HG02938 (cell line): Measurements from ENCODE around the gene CAP2.
"Not testable (repeated sequence)": the region's sequence is repeated elsewhere in the genome, so short reads cannot be mapped to it uniquely, and the experiment has no call there.

Experiments used
- ATAC-seq: cut with Tn5 transposase; IDR thresholded peaks from one replicate; pipeline ENCODE4 v1.9.1; 2021; ENCODE audit warnings: mild to moderate bottlenecking, moderate library complexity; ENCODE audit not compliant: unreplicated experiment

CAP2 gene

GRCh38 chr6:17574866-17575560 lies 181.6 kb downstream of the CAP2 start:
- no peak for ATAC-seq

GRCh38 chr6:17577059-17577458 lies 183.7 kb downstream of the CAP2 start:
- no peak for ATAC-seq

GRCh38 chr6:17580518-17581048 lies 187.2 kb downstream of the CAP2 start:
- no peak for ATAC-seq

GRCh38 chr6:17581282-17581681 lies 187.9 kb downstream of the CAP2 start:
- ATAC-seq: not testable (repeated sequence)

GRCh38 chr6:17583811-17584210 lies 190.4 kb downstream of the CAP2 start:
- ATAC-seq: no peak

GRCh38 chr6:17584241-17584803 lies 190.9 kb downstream of the CAP2 start:
- no peak for ATAC-seq

GRCh38 chr6:17585766-17586490 lies 192.5 kb downstream of the CAP2 start:
- no peak for ATAC-seq

GRCh38 chr6:17586623-17587022 lies 193.2 kb downstream of the CAP2 start:
- not testable (repeated sequence) for ATAC-seq

- no peak for ATAC-seq
Observed at GRCh38 chr6:17588011-17588410, 194.6 kb downstream of the CAP2 start.

- no peak for ATAC-seq
Observed at GRCh38 chr6:17589406-17590096, 196.2 kb downstream of the CAP2 start.

GRCh38 chr6:17591287-17591686 lies 197.9 kb downstream of the CAP2 start:
- ATAC-seq: no peak

GRCh38 chr6:17593246-17593645 lies 199.9 kb downstream of the CAP2 start:
- no peak for ATAC-seq

- ATAC-seq: no peak
Observed at GRCh38 chr6:17596085-17596484, 202.7 kb downstream of the CAP2 start.

GRCh38 chr6:17599877-17600526 lies 206.6 kb downstream of the CAP2 start, which contains the start of gene FAM8A1:
Gene FAM8A1 (plus strand): TSS chr6:17600302. CDS start chr6:17600410, 108 bp downstream.
- peak; percentile 82 for ATAC-seq

- ATAC-seq: peak; percentile 58
Observed at GRCh38 chr6:17600527-17601385, 207.4 kb downstream of the CAP2 start.

- no peak for ATAC-seq
Observed at GRCh38 chr6:17601386-17601703, 207.9 kb downstream of the CAP2 start.

GRCh38 chr6:17602888-17603287 lies 209.5 kb downstream of the CAP2 start:
- no peak for ATAC-seq

- no peak for ATAC-seq
Observed at GRCh38 chr6:17606606-17607005, 213.2 kb downstream of the CAP2 start.
